Measurements from ENCODE around the gene RNF144A. TPM values are rescaled to one million over a fixed set of nuclear protein-coding genes. Genes with fewer than 3 reads are reported as not detected.

Gene RNF144A
- total and polyA plus RNA-seq, 3 donors from 2014 or later: 8.9 to 12.9 (median 12.6) TPM

- DNase-seq: no peak
- no peak overlapping the region for H3K4me3 ChIP-seq
- intact Hi-C loops (cut with DNase I; ENCODE audit: low total_unique reads): no loop called here
- H3K27ac ChIP-seq: no peak overlapping the region
- no peaks in the 10 kb centered on the region for H3K4me1 ChIP-seq
- no peaks in the 10 kb centered on the region for H3K27me3 ChIP-seq
- TF ChIP-seq POLR2A (IDR thresholded peaks at IDR 0.05) (no peak), CTCF (IDR thresholded peaks at IDR 0.05) (no peak)
- 77 to 87% methylated on average over 3 of the region's 3 CpGs for WGBS, 2 donors
- H3K36me3 ChIP-seq (ENCODE audit: low read depth, missing control alignments): no peaks in the 10 kb centered on the region
- H3K9me3 ChIP-seq: no peaks in the 10 kb centered on the region
Measured at GRCh38 chr2:7047661-7048060, 130.4 kb downstream of the RNF144A start.

- intact Hi-C loops (cut with DNase I; ENCODE audit: low total_unique reads): no loop called here
- DNase-seq: no peak
Measured at GRCh38 chr2:7048762-7049294, 131.6 kb downstream of the RNF144A start.

GRCh38 chr2:7052404-7052803 lies 135.2 kb downstream of the RNF144A start:
- intact Hi-C loops (cut with DNase I; ENCODE audit: low total_unique reads): no loop called here
- no peak for DNase-seq

More at GRCh38 chr2:7048762-7049294, 131.6 kb downstream of the RNF144A start:
- Histone ChIP-seq H3K36me3 (ENCODE audit: low read depth, missing control alignments) (no peaks in the 10 kb centered on the region), H3K4me3 (no peak overlapping the region), H3K9me3 (no peaks in the 10 kb centered on the region), H3K4me1 (no peaks in the 10 kb centered on the region), H3K27ac (no peak overlapping the region), H3K27me3 (no peaks in the 10 kb centered on the region)
- 75 to 79% methylated on average over 4 of the region's 4 CpGs for WGBS, 2 donors
- TF ChIP-seq POLR2A (IDR thresholded peaks at IDR 0.05) (no peak), CTCF (IDR thresholded peaks at IDR 0.05) (no peak)

GRCh38 chr2:7053650-7054265 lies 136.5 kb downstream of the RNF144A start:
- TF ChIP-seq POLR2A (IDR thresholded peaks at IDR 0.05) (no peak), CTCF (IDR thresholded peaks at IDR 0.05) (no peak)
- H3K4me1 ChIP-seq: no peaks in the 10 kb centered on the region
- no peaks in the 10 kb centered on the region for H3K9me3 ChIP-seq
- H3K27me3 ChIP-seq: no peaks in the 10 kb centered on the region
- intact Hi-C loops (cut with DNase I; ENCODE audit: low total_unique reads): no loop called here
- no peak overlapping the region for H3K27ac ChIP-seq
- no peaks in the 10 kb centered on the region for H3K36me3 ChIP-seq (ENCODE audit: low read depth, missing control alignments)
- WGBS, 2 donors: 52 to 67% methylated on average over 6 of the region's 6 CpGs
- peak; percentile 49 for DNase-seq
- H3K4me3 ChIP-seq: no peak overlapping the region

More at GRCh38 chr2:7052404-7052803, 135.2 kb downstream of the RNF144A start:
- TF ChIP-seq CTCF (IDR thresholded peaks at IDR 0.05) (no peak), POLR2A (IDR thresholded peaks at IDR 0.05) (no peak)
- Histone ChIP-seq H3K36me3 (ENCODE audit: low read depth, missing control alignments) (no peaks in the 10 kb centered on the region), H3K4me1 (no peaks in the 10 kb centered on the region), H3K27me3 (no peaks in the 10 kb centered on the region), H3K4me3 (no peak overlapping the region), H3K9me3 (no peaks in the 10 kb centered on the region), H3K27ac (no peak overlapping the region)
- WGBS, 2 donors: 89 to 92% methylated on average over 3 of the region's 3 CpGs

Measured in testis (tissue), 3 donors.